HepG2 (cell line): ENCODE data around the gene EVL. TPM values are rescaled to one million over a fixed set of nuclear protein-coding genes. Genes with fewer than 3 reads are reported as not detected.

ENCODE experiments used
- ATAC-seq: fragments of 200-7000 bp; cut with Tn5 transposase; 3 replicates; pipeline ENCODE4 v1.9.1; 2020; ENCODE audit warnings: mild to moderate bottlenecking, moderate library complexity
- BruUV-seq: library from RNA; stranded (reverse); fragments of 400-500 nt; replicated peaks from 2 replicates; lab custom pipeline; 2021; lab: Mats Ljungman, UMichigan
- CTCF ChIA-PET: fragments of 300-600 bp; formaldehyde crosslinking; extraction: SDS; loops from one replicate; lab custom pipeline; 2021; ENCODE audit warnings: low total read pairs, inconsistent platforms, low intra/inter-chr PET ratio; lab: Yijun Ruan, JAX
- POLR2A ChIA-PET: fragments of 350-600 bp; sonication (Branson Sonifier 250); formaldehyde crosslinking; loops from one replicate; lab custom pipeline; 2020; ENCODE audit warnings: antibody characterized with exemption, inconsistent platforms; lab: Yijun Ruan, JAX
- DNase-seq: peaks from one replicate; pipeline ENCODE4 v3.0.0-alpha.2; 2015; ENCODE audit warnings: low spot score
- FAIRE-seq: peaks from 3 replicates; lab custom pipeline; 2011; peaks lifted over from hg19 to GRCh38; lab: Jason Lieb, UNC
- H2AFZ ChIP-seq: one replicate; pipeline ENCODE4 v1.6.1; 2011; ENCODE audit warnings: low read length, inconsistent platforms
- H3K27ac ChIP-seq: fragments of 300-600 bp; 3 replicates; pipeline ENCODE4 v1.8.0; 2011; ENCODE audit warnings: mixed run types, mild to moderate bottlenecking, mixed read lengths, low read length, inconsistent platforms; ENCODE audit not compliant: insufficient read depth; ENCODE audit errors: extremely low read length
- H3K27me3 ChIP-seq, 2 experiments: fragments of 200-600 bp in 1 of 2; 2 replicates in 1 of 2; 3 replicates in 1 of 2; pipeline versions ENCODE4 v1.6.0 to v1.8.0; 2011; ENCODE audit warnings: low read length in 2 of 2, mild to moderate bottlenecking in 2 of 2, moderate library complexity in 2 of 2, inconsistent platforms in 1 of 2; ENCODE audit not compliant: insufficient read depth in 2 of 2, control insufficient read depth in 1 of 2
- H3K36me3 ChIP-seq, 2 experiments: fragments of 200-600 bp in 1 of 2; replicated peaks in 1 of 2; 2 replicates in 1 of 2; 3 replicates in 1 of 2; pipeline versions ENCODE4 v1.5.1 to v1.8.0; 2011; ENCODE audit warnings: low read length in 2 of 2, inconsistent platforms in 1 of 2; ENCODE audit not compliant: insufficient read depth in 2 of 2, control insufficient read depth in 1 of 2
- H3K4me1 ChIP-seq: 2 replicates; pipeline ENCODE4 v1.5.1; 2012; ENCODE audit warnings: low read length, inconsistent platforms; ENCODE audit not compliant: insufficient read depth
- H3K4me2 ChIP-seq: 2 replicates; pipeline ENCODE4 v1.6.0; 2011; ENCODE audit warnings: low read depth, low read length, inconsistent platforms
- H3K4me3 ChIP-seq, 3 experiments: fragments of 200-600 bp in 1 of 3; sonication (generic), shearing (Covaris generic) in 1 of 3; replicated peaks in 1 of 3; 2 replicates each; pipeline ENCODE4 v1.5.1; 2011 to 2016; ENCODE audit warnings: low read length in 3 of 3, inconsistent platforms in 2 of 3, low read depth in 2 of 3, mild to moderate bottlenecking in 2 of 3, control low read depth in 1 of 3, mixed read lengths in 1 of 3; ENCODE audit not compliant: insufficient read depth in 1 of 3
- H3K79me2 ChIP-seq: one replicate; pipeline ENCODE4 v1.6.1; 2011; ENCODE audit warnings: low read length, inconsistent platforms; ENCODE audit not compliant: insufficient read depth
- H3K9ac ChIP-seq: 2 replicates; pipeline ENCODE4 v1.6.0; 2011; ENCODE audit warnings: mild to moderate bottlenecking, low read depth, low read length, inconsistent platforms; ENCODE audit not compliant: insufficient read depth
- H3K9me3 ChIP-seq: 2 replicates; pipeline ENCODE4 v1.5.1; 2012; ENCODE audit warnings: mild to moderate bottlenecking, low read length
- H4K20me1 ChIP-seq: 2 replicates; pipeline ENCODE4 v1.6.0; 2011; ENCODE audit warnings: inconsistent platforms, mild to moderate bottlenecking, low read length, moderate library complexity; ENCODE audit not compliant: insufficient read depth
- FOXO1 ChIP-seq: sonication (generic); formaldehyde crosslinking; IDR thresholded peaks from 2 replicates; pipeline ENCODE4 v1.4.0; 2020; ENCODE audit warnings: missing genetic modification reagents
- HDAC2 ChIP-seq: sonication (generic); formaldehyde crosslinking; IDR thresholded peaks from 2 replicates; pipeline ENCODE4 v1.4.0; 2020; ENCODE audit warnings: missing genetic modification reagents
- KAT8 ChIP-seq: IDR thresholded peaks from 2 replicates; pipeline ENCODE4 v1.6.1; 2016; ENCODE audit warnings: missing genetic modification reagents, missing compliant biosample characterization
- NR2F6 ChIP-seq, 2 experiments: IDR thresholded peaks; 2 replicates each; pipeline ENCODE4 v1.6.1; 2016; ENCODE audit warnings: antibody characterized with exemption in 1 of 2, mild to moderate bottlenecking in 1 of 2
- PAWR ChIP-seq: sonication (generic); formaldehyde crosslinking; IDR thresholded peaks from 2 replicates; pipeline ENCODE4 v1.4.0; 2020; ENCODE audit warnings: missing genetic modification reagents, mild to moderate bottlenecking, borderline replicate concordance
- RCOR2 ChIP-seq: IDR thresholded peaks from 2 replicates; pipeline ENCODE4 v1.6.1; 2016; ENCODE audit warnings: missing biosample characterization, missing genetic modification reagents
- REL ChIP-seq: sonication (generic); formaldehyde crosslinking; conservative IDR thresholded peaks from 2 replicates; pipeline ENCODE4 v1.8.0; 2022; ENCODE audit warnings: mild to moderate bottlenecking, missing genetic modification reagents, moderate library complexity
- XRCC5 ChIP-seq: fragments of 200-400 bp; formaldehyde crosslinking; optimal IDR thresholded peaks from 2 replicates; pipeline ENCODE3; 2017; ENCODE audit warnings: mild to moderate bottlenecking, low read length
- YEATS4 ChIP-seq: sonication (generic); formaldehyde crosslinking; IDR thresholded peaks from 2 replicates; pipeline ENCODE4 v1.4.0; 2020; ENCODE audit warnings: missing genetic modification reagents, borderline replicate concordance
- ZNF230 ChIP-seq: sonication (generic); formaldehyde crosslinking; IDR thresholded peaks from 2 replicates; pipeline ENCODE4 v1.4.0; 2020; ENCODE audit warnings: mild to moderate bottlenecking, missing genetic modification reagents
- ZNF234 ChIP-seq: sonication (generic); formaldehyde crosslinking; conservative IDR thresholded peaks from 2 replicates; pipeline ENCODE4 v1.5.1; 2020; ENCODE audit warnings: mild to moderate bottlenecking, missing genetic modification reagents
- ZNF263 ChIP-seq: sonication (generic); formaldehyde crosslinking; IDR thresholded peaks from 2 replicates; pipeline ENCODE4 v1.4.0; 2020; ENCODE audit warnings: missing genetic modification reagents
- ZNF264 ChIP-seq: sonication (generic); formaldehyde crosslinking; IDR thresholded peaks from 2 replicates; pipeline ENCODE4 v1.4.0; 2020; ENCODE audit warnings: missing genetic modification reagents
- ZNF343 ChIP-seq: sonication (generic); formaldehyde crosslinking; IDR thresholded peaks from 2 replicates; pipeline ENCODE4 v1.4.0; 2020; ENCODE audit warnings: mild to moderate bottlenecking, missing genetic modification reagents
- ZNF652 ChIP-seq: IDR thresholded peaks from 2 replicates; pipeline ENCODE4 v1.6.1; 2016; ENCODE audit warnings: low read depth, borderline replicate concordance
- ZSCAN12 ChIP-seq: sonication (generic); formaldehyde crosslinking; IDR thresholded peaks from 2 replicates; pipeline ENCODE4 v1.9.0; 2021; ENCODE audit warnings: mild to moderate bottlenecking, missing genetic modification reagents
- WGBS: methylation state at CpG from one replicate; pipeline ENCODE4 v1.1.6; 2017; ENCODE audit warnings: low lambda C conversion rate; 5-methylcytosine and 5-hydroxymethylcytosine counted together
- in situ Hi-C: cut with HindIII; loops from 2 replicates; pipeline ENCODE4 v1.10.0; 2017; ENCODE audit warnings: low pct_unique_long_range_greater_than_20kb; ENCODE audit not compliant: extremely low pct_ligation_motif_present
- intact Hi-C: fragments of 100-400 bp; cut with micrococcal nuclease; formaldehyde crosslinking; loops from one replicate; pipeline ENCODE4 v1.10.0; 2022; ENCODE audit not compliant: unreplicated experiment
- polyA plus RNA-seq, 8 experiments: library from polyadenylated mRNA; depleted of rRNA in 3 of 8; stranded (reverse) in 7 of 8; unstranded in 1 of 8; fragments of >200 nt; fragmentation: Illumina TruSeq in 4 of 8; extraction: Trizol in 4 of 8; gene quantifications; 2 replicates each; pipeline versions ENCODE4 v1.2.1 to v1.2.3, GENCODE V29; 2011 to 2016; ENCODE audit warnings: low read depth in 4 of 8, missing spikeins in 1 of 8, mixed read lengths in 1 of 8; ENCODE audit not compliant: insufficient read depth in 1 of 8
- total RNA-seq, 5 experiments: library from RNA; depleted of rRNA; stranded (reverse); fragments of >200 nt; fragmentation: Illumina TruSeq; extraction: Trizol; gene quantifications; 2 replicates each; pipeline ENCODE4 v1.2.3, GENCODE V29; 2016; ENCODE audit warnings: low read depth in 1 of 5
- TF ChIP-seq, protein P1 (sequence below): sonication (generic); formaldehyde crosslinking; IDR thresholded peaks from 2 replicates; pipeline ENCODE4 v1.4.0; 2020; ENCODE audit warnings: mild to moderate bottlenecking, missing genetic modification reagents, borderline replicate concordance
- TF ChIP-seq, protein P2 (sequence below): sonication (generic); formaldehyde crosslinking; IDR thresholded peaks from 2 replicates; pipeline ENCODE4 v1.5.0; 2020; ENCODE audit warnings: missing genetic modification reagents, mild to moderate bottlenecking, borderline replicate concordance
- TF ChIP-seq, protein P3 (sequence below): sonication (generic); formaldehyde crosslinking; IDR thresholded peaks from 2 replicates; pipeline ENCODE4 v1.4.0; 2020; ENCODE audit warnings: low read depth, mild to moderate bottlenecking, missing genetic modification reagents
- TF ChIP-seq, protein P4 (sequence below): sonication (generic); formaldehyde crosslinking; IDR thresholded peaks from 2 replicates; pipeline ENCODE4 v1.5.0; 2020; ENCODE audit warnings: mild to moderate bottlenecking, missing genetic modification reagents

EVL gene
- total and polyA plus RNA-seq, 2 of the 13 experiments (the other 11 are each of a cell fraction or from before 2014, with no cell fraction given), result 15.1 to 31.2 TPM

DNA sequence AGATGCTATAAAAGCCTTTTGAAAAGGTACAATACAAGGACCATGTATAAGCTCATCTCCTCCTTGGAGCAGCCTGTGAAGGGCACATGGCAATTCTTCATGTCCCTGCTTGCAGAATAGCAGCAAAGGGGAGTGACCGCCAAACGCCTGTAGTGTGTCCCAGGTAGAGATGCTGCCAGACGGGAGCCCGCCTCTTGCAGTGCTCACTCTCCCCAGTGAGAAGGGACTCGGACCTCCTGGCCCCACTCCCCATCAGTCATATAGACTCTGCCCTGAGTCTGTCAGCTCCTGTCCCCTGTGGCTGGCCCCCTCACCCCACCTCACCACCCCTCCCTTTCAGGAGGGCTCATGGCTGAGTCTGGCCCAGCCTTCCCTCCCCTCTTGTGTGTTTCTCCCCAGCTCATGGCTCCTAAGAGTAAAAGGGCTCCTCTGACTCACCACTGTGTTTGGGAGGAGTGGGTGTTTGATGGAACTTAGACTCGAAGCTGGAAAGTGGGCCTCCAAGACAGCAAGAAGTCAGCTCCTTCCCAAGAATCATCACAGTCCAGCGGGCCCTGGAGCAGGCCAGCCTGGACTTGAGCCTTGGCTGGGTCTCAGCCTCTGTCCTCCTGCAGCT is 53.3 kb downstream of the EVL start:
- TF ChIP-seq XRCC5 (no peak), HDAC2 (CRISPR knock-in tag) (no peak), ZNF263 (no peak), ZNF234 (CRISPR knock-in tag) (no peak), ZSCAN12 (CRISPR knock-in tag) (no peak), REL (CRISPR knock-in tag) (no peak), ZNF264 (CRISPR knock-in tag) (no peak), ZNF652 (CRISPR knock-in tag) (no peak), PAWR (no peak), YEATS4 (CRISPR knock-in tag) (no peak), FOXO1 (CRISPR knock-in tag) (no peak), ZNF343 (CRISPR knock-in tag) (no peak), NR2F6 (IDR thresholded peaks at IDR 0.05) (no peak), NR2F6 (CRISPR knock-in tag; IDR thresholded peaks at IDR 0.05) (no peak), RCOR2 (CRISPR knock-in tag) (no peak), KAT8 (CRISPR knock-in tag) (no peak), ZNF230 (CRISPR knock-in tag) (no peak)
- TF ChIP-seq, protein P1, sequence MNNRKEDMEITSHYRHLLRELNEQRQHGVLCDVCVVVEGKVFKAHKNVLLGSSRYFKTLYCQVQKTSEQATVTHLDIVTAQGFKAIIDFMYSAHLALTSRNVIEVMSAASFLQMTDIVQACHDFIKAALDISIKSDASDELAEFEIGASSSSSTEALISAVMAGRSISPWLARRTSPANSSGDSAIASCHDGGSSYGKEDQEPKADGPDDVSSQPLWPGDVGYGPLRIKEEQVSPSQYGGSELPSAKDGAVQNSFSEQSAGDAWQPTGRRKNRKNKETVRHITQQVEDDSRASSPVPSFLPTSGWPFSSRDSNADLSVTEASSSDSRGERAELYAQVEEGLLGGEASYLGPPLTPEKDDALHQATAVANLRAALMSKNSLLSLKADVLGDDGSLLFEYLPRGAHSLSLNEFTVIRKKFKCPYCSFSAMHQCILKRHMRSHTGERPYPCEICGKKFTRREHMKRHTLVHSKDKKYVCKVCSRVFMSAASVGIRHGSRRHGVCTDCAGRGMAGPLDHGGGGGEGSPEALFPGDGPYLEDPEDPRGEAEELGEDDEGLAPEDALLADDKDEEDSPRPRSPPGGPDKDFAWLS (CRISPR knock-in tag), result no peak
- TF ChIP-seq, protein P2, sequence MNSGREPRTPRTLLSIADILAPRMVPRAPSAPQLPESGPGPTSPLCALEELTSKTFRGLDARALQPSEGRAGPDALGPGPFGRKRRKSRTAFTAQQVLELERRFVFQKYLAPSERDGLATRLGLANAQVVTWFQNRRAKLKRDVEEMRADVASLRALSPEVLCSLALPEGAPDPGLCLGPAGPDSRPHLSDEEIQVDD (CRISPR knock-in tag), result no peak
- TF ChIP-seq, protein P3, sequence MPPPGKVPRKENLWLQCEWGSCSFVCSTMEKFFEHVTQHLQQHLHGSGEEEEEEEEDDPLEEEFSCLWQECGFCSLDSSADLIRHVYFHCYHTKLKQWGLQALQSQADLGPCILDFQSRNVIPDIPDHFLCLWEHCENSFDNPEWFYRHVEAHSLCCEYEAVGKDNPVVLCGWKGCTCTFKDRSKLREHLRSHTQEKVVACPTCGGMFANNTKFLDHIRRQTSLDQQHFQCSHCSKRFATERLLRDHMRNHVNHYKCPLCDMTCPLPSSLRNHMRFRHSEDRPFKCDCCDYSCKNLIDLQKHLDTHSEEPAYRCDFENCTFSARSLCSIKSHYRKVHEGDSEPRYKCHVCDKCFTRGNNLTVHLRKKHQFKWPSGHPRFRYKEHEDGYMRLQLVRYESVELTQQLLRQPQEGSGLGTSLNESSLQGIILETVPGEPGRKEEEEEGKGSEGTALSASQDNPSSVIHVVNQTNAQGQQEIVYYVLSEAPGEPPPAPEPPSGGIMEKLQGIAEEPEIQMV (CRISPR knock-in tag), result no peak
- TF ChIP-seq, protein P4, sequence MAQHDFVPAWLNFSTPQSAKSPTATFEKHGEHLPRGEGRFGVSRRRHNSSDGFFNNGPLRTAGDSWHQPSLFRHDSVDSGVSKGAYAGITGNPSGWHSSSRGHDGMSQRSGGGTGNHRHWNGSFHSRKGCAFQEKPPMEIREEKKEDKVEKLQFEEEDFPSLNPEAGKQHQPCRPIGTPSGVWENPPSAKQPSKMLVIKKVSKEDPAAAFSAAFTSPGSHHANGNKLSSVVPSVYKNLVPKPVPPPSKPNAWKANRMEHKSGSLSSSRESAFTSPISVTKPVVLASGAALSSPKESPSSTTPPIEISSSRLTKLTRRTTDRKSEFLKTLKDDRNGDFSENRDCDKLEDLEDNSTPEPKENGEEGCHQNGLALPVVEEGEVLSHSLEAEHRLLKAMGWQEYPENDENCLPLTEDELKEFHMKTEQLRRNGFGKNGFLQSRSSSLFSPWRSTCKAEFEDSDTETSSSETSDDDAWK (CRISPR knock-in tag), result no peak
- ATAC-seq (no peak), DNase-seq (no peak), FAIRE-seq (no peak)
- CTCF ChIA-PET, result no interaction called here
- H3K27me3 ChIP-seq, result no peaks in the 10 kb centered on the region
- in situ Hi-C loops, result no loop called here
- H3K79me2 ChIP-seq, result no peaks in the 10 kb centered on the region
- no peak overlapping the region for H3K9ac ChIP-seq
- no TSS peak for BruUV-seq
- POLR2A ChIA-PET, result no interaction called here
- H3K4me2 ChIP-seq, result no peak overlapping the region
- intact Hi-C loops, result no loop called here
- H4K20me1 ChIP-seq, result no peaks in the 10 kb centered on the region
- no peaks in the 10 kb centered on the region for H3K9me3 ChIP-seq
- H2AFZ ChIP-seq, result no peak overlapping the region
- H3K4me3 ChIP-seq, result no peak overlapping the region
- WGBS, result 100% methylated on average over 3 of the region's 7 CpGs
- H3K4me1 ChIP-seq, result no peaks in the 10 kb centered on the region
- H3K36me3 ChIP-seq, result peaks cover 0 to under 1% of the 10 kb centered on the region in 2 experiments; a peak in 2 of 5 replicates
- no peak overlapping the region for H3K27ac ChIP-seq
